T-helper 2 cell treated with Interferon-gamma antibody and Interleukin-4, amounts not matched to agents 5 μg/mL and 100 μg/mL, for 36 hours (primary cell): ENCODE data around the gene AK4.
A peak's percentile ranks its signal among the peaks of the same experiment; 100 is the strongest.
"Not testable (repeated sequence)": the region's sequence is repeated elsewhere in the genome, so short reads cannot be mapped to it uniquely, and the experiment has no call there.

Experiments
- DNase-seq: peaks from one replicate; pipeline ENCODE4 v3.0.0; 2021; ENCODE audit warnings: low spot score
- H3K27ac Mint-ChIP-seq: one replicate; pipeline ENCODE4 v1.8.0; 2021; ENCODE audit warnings: mild to moderate bottlenecking, mixed read lengths
- H3K27me3 Mint-ChIP-seq: one replicate; pipeline ENCODE4 v1.8.0; 2021; ENCODE audit warnings: low read depth, mixed read lengths
- H3K36me3 Mint-ChIP-seq: one replicate; pipeline ENCODE4 v1.8.0; 2021; ENCODE audit warnings: low read depth, mixed read lengths
- H3K4me1 Mint-ChIP-seq: one replicate; pipeline ENCODE4 v1.8.0; 2021; ENCODE audit warnings: low read depth, mixed read lengths
- H3K4me3 Mint-ChIP-seq: one replicate; pipeline ENCODE4 v1.8.0; 2022; ENCODE audit warnings: mild to moderate bottlenecking, moderate library complexity, mixed read lengths
- H3K9me3 Mint-ChIP-seq: one replicate; pipeline ENCODE4 v1.8.0; 2021; ENCODE audit warnings: mixed read lengths

AK4 gene

GRCh38 chr1:65143112-65143658 lies 4.8 kb upstream of the AK4 start:
- not testable (repeated sequence) for H3K36me3 Mint-ChIP-seq, H3K9me3 Mint-ChIP-seq, H3K4me3 Mint-ChIP-seq, DNase-seq, H3K27ac Mint-ChIP-seq
- Mint-ChIP-seq H3K4me1 (peaks cover 20% of the 10 kb centered on the region), H3K27me3 (peaks cover 36% of the 10 kb centered on the region)

DNA sequence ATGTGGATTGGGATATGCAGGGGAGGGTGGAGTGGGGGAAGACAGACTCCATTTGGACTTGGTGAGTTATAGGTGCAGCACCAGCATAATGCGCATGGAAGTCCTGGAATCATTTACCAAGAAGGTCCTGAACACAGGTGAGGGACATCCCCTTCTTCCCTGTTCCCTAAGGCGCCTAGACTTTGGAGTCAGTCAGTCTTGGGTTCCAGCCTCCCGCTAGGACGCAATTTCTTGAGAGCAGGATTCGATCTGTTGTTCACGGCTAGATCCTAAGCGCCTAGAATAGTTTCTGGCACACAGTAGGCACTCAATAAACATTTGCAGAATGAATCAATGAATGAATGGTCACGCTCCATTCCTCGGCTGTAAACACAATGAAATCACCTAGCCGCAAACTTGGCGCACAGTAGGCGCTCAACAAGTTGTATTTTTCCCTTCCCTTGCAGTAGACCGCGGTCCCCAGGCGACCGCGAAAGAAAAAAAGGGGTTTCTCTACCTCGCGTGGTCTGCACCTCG lies 1.0 kb upstream of the AK4 start:
- Mint-ChIP-seq H3K4me3 (peak overlapping the region; percentile 87), H3K4me1 (peaks cover 45% of the 10 kb centered on the region), H3K36me3 (peaks cover 9% of the 10 kb centered on the region), H3K9me3 (no peaks in the 10 kb centered on the region), H3K27ac (peak overlapping the region; percentile 52), H3K27me3 (peaks cover 30% of the 10 kb centered on the region)
- no peak for DNase-seq

- Mint-ChIP-seq H3K27ac (peak overlapping the region; percentile 71), H3K9me3 (no peaks in the 10 kb centered on the region), H3K4me3 (peak overlapping the region; percentile 87), H3K36me3 (peaks cover 9% of the 10 kb centered on the region), H3K27me3 (peaks cover 27% of the 10 kb centered on the region), H3K4me1 (peaks cover 45% of the 10 kb centered on the region)
- DNase-seq: peak; percentile 57
These were observed 402 bp upstream of the AK4 start for GRCh38 chr1:65147424-65148177.

GRCh38 chr1:65148548-65149350 lies 746 bp downstream of the AK4 start:
- H3K27ac Mint-ChIP-seq: peak overlapping the region; percentile 78
- peaks cover 47% of the 10 kb centered on the region for H3K4me1 Mint-ChIP-seq
- peak overlapping the region; percentile 91 for H3K4me3 Mint-ChIP-seq
- H3K27me3 Mint-ChIP-seq: peaks cover 25% of the 10 kb centered on the region
- peak; percentile 74 for DNase-seq
- H3K36me3 Mint-ChIP-seq: peaks cover 16% of the 10 kb centered on the region
- H3K9me3 Mint-ChIP-seq: no peaks in the 10 kb centered on the region

DNA sequence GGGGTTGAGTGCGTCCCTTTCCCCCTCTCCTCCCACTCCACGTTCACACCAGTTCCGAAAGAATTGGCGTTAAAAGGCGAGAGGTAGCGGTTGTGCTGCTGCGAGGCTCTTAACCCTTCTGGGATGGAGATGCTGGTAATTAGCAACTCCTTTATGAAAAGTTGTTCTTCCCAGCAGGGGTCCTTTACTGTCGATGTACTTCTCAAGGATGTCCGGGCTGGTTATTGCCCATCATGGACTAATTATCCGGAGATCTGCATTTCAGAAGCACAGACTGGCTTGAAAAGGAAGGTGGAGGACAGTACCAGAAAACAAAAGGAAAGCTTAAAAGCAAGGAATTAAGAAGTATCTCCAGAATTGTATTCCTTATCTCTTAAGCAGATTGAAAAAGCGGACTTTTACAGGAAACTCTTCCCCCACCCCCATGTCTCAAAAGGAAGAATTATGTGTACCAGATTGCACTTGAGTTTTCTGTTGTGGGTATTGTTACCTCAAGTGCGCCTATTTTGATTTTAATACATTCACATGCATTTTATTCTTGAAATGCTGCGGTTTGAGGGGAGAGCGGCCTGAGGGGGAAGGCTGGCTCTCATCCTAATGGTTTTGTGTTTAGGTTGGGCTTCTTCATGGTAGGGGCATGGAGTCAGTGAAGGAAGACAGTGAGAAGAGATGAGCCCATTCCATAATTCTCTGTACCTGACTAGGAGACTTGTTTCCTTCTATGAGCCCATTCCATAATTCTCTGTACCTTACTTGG lies 1.5 kb downstream of the AK4 start:
- Mint-ChIP-seq H3K9me3 (no peaks in the 10 kb centered on the region), H3K4me3 (peak overlapping the region; percentile 91), H3K36me3 (peaks cover 19% of the 10 kb centered on the region), H3K27ac (peak overlapping the region; percentile 78), H3K27me3 (peaks cover 21% of the 10 kb centered on the region), H3K4me1 (peaks cover 47% of the 10 kb centered on the region)
- DNase-seq: no peak

DNA sequence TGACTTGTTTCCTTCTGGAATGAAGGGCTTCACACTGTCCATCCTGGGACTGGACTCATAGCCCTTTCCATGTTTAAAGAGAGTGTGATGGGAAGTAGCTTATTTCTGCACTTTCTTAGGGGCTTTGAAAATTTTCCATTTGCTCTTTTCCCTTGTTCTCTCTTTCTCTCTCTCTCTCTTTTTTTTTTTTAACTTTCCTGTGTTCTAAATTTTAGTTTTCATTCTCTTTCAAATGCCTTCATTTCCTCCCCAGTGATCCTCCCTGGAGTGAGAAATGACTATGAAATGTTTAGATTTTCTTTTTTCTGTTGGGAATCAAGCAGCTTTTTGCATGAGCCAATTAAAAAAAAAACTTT lies 2.1 kb downstream of the AK4 start:
- H3K4me3 Mint-ChIP-seq: peak overlapping the region; percentile 91

GRCh38 chr1:65150583-65151263 lies 2.7 kb downstream of the AK4 start:
- no peak for DNase-seq
- H3K27ac Mint-ChIP-seq: no peak overlapping the region
- H3K4me1 Mint-ChIP-seq: peaks cover 40% of the 10 kb centered on the region
- H3K27me3 Mint-ChIP-seq: peaks cover 10% of the 10 kb centered on the region
- H3K36me3 Mint-ChIP-seq: peaks cover 20% of the 10 kb centered on the region
- no peaks in the 10 kb centered on the region for H3K9me3 Mint-ChIP-seq
- H3K4me3 Mint-ChIP-seq: peak overlapping the region; percentile 32

More for the DNA sequence above, 2.1 kb downstream of the AK4 start:
- no peak for DNase-seq
- peaks cover 20% of the 10 kb centered on the region for H3K36me3 Mint-ChIP-seq
- H3K27me3 Mint-ChIP-seq: peaks cover 16% of the 10 kb centered on the region
- H3K4me1 Mint-ChIP-seq: peaks cover 43% of the 10 kb centered on the region
- no peaks in the 10 kb centered on the region for H3K9me3 Mint-ChIP-seq
- H3K27ac Mint-ChIP-seq: peak overlapping the region; percentile 28

- peaks cover 3% of the 10 kb centered on the region for H3K27me3 Mint-ChIP-seq
- H3K9me3 Mint-ChIP-seq: no peaks in the 10 kb centered on the region
- no peak overlapping the region for H3K4me3 Mint-ChIP-seq
- H3K4me1 Mint-ChIP-seq: peaks cover 36% of the 10 kb centered on the region
- no peak overlapping the region for H3K27ac Mint-ChIP-seq
- H3K36me3 Mint-ChIP-seq: peaks cover 20% of the 10 kb centered on the region
- no peak for DNase-seq
These were observed 3.6 kb downstream of the AK4 start for GRCh38 chr1:65151641-65152040.

GRCh38 chr1:65153635-65154034 lies 5.6 kb downstream of the AK4 start:
- peaks cover 3% of the 10 kb centered on the region for H3K27me3 Mint-ChIP-seq
- no peak overlapping the region for H3K4me3 Mint-ChIP-seq
- H3K9me3 Mint-ChIP-seq: no peaks in the 10 kb centered on the region
- peaks cover 30% of the 10 kb centered on the region for H3K4me1 Mint-ChIP-seq
- H3K27ac Mint-ChIP-seq: no peak overlapping the region
- peaks cover 23% of the 10 kb centered on the region for H3K36me3 Mint-ChIP-seq
- no peak for DNase-seq

DNA sequence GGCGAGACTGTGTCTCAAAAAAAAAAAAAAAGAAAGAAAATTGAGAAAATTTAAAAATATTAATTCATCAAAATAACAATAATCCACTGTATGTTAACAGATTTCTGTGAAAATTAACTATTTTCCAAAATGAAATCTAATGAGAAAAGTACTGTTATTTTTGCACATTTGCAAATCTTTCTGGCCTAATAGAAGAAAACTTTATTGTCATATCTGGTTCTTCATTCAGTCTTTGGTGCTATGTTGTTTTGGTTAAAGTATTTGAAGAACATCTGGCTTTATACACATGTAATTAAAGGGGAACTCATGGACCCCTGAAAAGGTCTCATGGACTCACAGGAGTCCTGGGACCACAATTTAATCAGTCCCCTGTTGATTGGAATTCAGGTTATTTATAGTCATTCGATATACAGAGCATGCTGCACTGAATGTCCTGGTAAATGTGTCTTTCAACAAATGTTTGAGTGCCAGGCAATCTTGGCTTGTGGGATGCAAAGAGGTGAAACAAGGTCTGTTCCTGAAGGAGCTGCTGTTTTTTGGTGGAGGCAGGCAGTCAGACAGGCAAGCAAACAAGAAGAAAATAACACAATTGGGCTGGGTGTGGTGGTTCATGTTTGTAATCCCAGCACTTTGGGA lies 9.0 kb downstream of the AK4 start:
- H3K4me3 Mint-ChIP-seq: no peak overlapping the region
- no peaks in the 10 kb centered on the region for H3K9me3 Mint-ChIP-seq
- peaks cover 7% of the 10 kb centered on the region for H3K4me1 Mint-ChIP-seq
- peaks cover 20% of the 10 kb centered on the region for H3K36me3 Mint-ChIP-seq
- H3K27ac Mint-ChIP-seq: no peak overlapping the region
- no peaks in the 10 kb centered on the region for H3K27me3 Mint-ChIP-seq
- DNase-seq: no peak

- H3K27me3 Mint-ChIP-seq: no peaks in the 10 kb centered on the region
- DNase-seq: no peak
- H3K9me3 Mint-ChIP-seq: no peaks in the 10 kb centered on the region
- peaks cover 22% of the 10 kb centered on the region for H3K36me3 Mint-ChIP-seq
- H3K4me1 Mint-ChIP-seq: peaks cover 8% of the 10 kb centered on the region
- no peak overlapping the region for H3K27ac Mint-ChIP-seq
- no peak overlapping the region for H3K4me3 Mint-ChIP-seq
These were observed 9.5 kb downstream of the AK4 start for GRCh38 chr1:65157546-65157941.

- H3K4me3 Mint-ChIP-seq, DNase-seq, H3K9me3 Mint-ChIP-seq, H3K27me3 Mint-ChIP-seq, H3K27ac Mint-ChIP-seq: not testable (repeated sequence)
- peaks cover 16% of the 10 kb centered on the region for H3K4me1 Mint-ChIP-seq
- H3K36me3 Mint-ChIP-seq: peaks cover 20% of the 10 kb centered on the region
These were observed 11.3 kb downstream of the AK4 start for GRCh38 chr1:65159291-65159688.
